NB4 (cell line): Measurements from ENCODE around the gene CRTC1.

ENCODE experiments used
- MYC ChIP-seq: IDR thresholded peaks from 2 replicates; pipeline ENCODE4 v1.6.1; 2011; ENCODE audit warnings: low read depth, low read length
- POLR2A ChIP-seq: IDR thresholded peaks from 2 replicates; pipeline ENCODE4 v1.6.1; 2011; ENCODE audit warnings: mild to moderate bottlenecking; ENCODE audit not compliant: insufficient read length; ENCODE audit errors: extremely low read depth
- TF ChIP-seq, protein P1 (sequence below): IDR thresholded peaks from one replicate; pipeline ENCODE4 v1.5.1; 2012; ENCODE audit warnings: low read depth, low read length

DNA sequence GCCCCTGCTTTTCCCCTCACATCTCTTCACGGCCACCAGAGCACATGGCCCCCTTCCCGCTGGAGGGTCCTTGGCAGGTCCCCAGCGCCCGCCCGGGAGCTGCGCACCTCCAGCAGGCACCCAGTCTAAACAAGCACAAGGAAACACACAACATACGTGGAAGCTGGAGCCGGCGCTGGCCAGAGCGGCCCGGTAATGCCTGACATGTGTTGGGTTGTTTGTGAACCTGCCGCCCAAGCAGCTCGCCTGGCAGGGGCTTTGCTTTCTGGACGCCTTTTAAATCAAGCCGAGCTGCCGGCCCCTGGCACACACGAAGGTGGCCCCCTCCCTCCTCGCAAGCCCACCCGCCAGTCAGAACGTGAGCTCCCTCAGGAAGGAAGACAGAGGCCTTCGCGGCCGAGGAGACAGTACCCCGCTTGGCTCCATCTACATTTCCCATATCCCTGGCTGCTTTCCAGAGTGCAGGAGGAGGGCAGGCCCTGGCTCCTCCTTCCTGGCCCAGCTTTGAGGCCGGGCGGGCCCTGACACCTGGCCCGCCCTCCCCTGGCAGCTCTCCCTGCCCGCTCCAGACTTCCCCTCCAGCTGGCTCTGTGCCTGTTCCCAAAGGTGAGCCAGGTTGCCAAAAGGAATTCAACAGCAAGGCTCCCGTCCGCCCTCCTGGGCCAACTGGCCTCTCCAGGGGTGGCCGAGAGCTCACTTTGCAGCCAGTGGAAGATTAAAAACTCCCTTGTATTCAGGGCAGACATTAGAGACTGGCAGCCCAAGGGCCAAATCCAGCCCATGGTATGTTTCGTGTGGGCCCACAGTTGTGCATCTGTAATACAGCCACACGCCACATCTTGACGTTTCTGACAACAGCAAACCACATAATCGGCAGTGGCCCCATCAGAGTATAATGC lies 78.9 kb downstream of the CRTC1 start:
- TF ChIP-seq, protein P1, sequence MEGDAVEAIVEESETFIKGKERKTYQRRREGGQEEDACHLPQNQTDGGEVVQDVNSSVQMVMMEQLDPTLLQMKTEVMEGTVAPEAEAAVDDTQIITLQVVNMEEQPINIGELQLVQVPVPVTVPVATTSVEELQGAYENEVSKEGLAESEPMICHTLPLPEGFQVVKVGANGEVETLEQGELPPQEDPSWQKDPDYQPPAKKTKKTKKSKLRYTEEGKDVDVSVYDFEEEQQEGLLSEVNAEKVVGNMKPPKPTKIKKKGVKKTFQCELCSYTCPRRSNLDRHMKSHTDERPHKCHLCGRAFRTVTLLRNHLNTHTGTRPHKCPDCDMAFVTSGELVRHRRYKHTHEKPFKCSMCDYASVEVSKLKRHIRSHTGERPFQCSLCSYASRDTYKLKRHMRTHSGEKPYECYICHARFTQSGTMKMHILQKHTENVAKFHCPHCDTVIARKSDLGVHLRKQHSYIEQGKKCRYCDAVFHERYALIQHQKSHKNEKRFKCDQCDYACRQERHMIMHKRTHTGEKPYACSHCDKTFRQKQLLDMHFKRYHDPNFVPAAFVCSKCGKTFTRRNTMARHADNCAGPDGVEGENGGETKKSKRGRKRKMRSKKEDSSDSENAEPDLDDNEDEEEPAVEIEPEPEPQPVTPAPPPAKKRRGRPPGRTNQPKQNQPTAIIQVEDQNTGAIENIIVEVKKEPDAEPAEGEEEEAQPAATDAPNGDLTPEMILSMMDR, result no peak
- TF ChIP-seq MYC (no peak), POLR2A (no peak)
